ENCODE data around the gene SCAMP4.

Gene SCAMP4

GRCh38 chr19:1856698-1857603, 48.2 kb upstream of the SCAMP4 start:
- TF ChIP-seq CTCF (IDR thresholded peaks at IDR 0.05; ENCODE audit: insufficient read depth, low read length) (no peak), REST (IDR thresholded peaks at IDR 0.05; ENCODE audit: insufficient replicate concordance, low read depth) (no peak), POLR2AphosphoS5 (IDR thresholded peaks at IDR 0.05; ENCODE audit: low read depth) (peak; percentile 90), SPI1 (IDR thresholded peaks at IDR 0.05; ENCODE audit: borderline replicate concordance, low read depth) (peak; percentile 97), GABPA (IDR thresholded peaks at IDR 0.05; ENCODE audit: low read depth) (0 out of 2 replicates have a peak, but pooled peaks have one; percentile 11)
- Histone ChIP-seq H3K27me3 (ENCODE audit: insufficient read depth, poor library complexity, severe bottlenecking) (no peaks in the 10 kb centered on the region), H3K4me3 (replicated peaks; ENCODE audit: insufficient read depth, low read length) (peak overlapping the region; percentile 41), H3K27ac (replicated peaks) (peak overlapping the region; percentile 99)
- DNase-seq (ENCODE audit: low read depth in 1 of 2, low spot score in 1 of 2) = peak; percentile 90 to 98

GRCh38 chr19:1857648-1858326, 47.4 kb upstream of the SCAMP4 start:
- no peaks in the 10 kb centered on the region for H3K27me3 ChIP-seq (ENCODE audit: insufficient read depth, poor library complexity, severe bottlenecking)
- DNase-seq (ENCODE audit: low read depth in 1 of 2, low spot score in 1 of 2) = peak; percentile 80 to 89
- peak overlapping the region; percentile 41 for H3K4me3 ChIP-seq (replicated peaks; ENCODE audit: insufficient read depth, low read length)
- TF ChIP-seq REST (IDR thresholded peaks at IDR 0.05; ENCODE audit: insufficient replicate concordance, low read depth) (no peak), CTCF (IDR thresholded peaks at IDR 0.05; ENCODE audit: insufficient read depth, low read length) (no peak), GABPA (IDR thresholded peaks at IDR 0.05; ENCODE audit: low read depth) (no peak), POLR2AphosphoS5 (IDR thresholded peaks at IDR 0.05; ENCODE audit: low read depth) (no peak), SPI1 (IDR thresholded peaks at IDR 0.05; ENCODE audit: borderline replicate concordance, low read depth) (peak; percentile 90)
- H3K27ac ChIP-seq (replicated peaks) = peak overlapping the region; percentile 99

GRCh38 chr19:1858412-1859081, 46.7 kb upstream of the SCAMP4 start:
- DNase-seq (ENCODE audit: low read depth in 1 of 2, low spot score in 1 of 2) = no peak
- TF ChIP-seq REST (IDR thresholded peaks at IDR 0.05; ENCODE audit: insufficient replicate concordance, low read depth) (no peak), GABPA (IDR thresholded peaks at IDR 0.05; ENCODE audit: low read depth) (no peak), CTCF (IDR thresholded peaks at IDR 0.05; ENCODE audit: insufficient read depth, low read length) (no peak), POLR2AphosphoS5 (IDR thresholded peaks at IDR 0.05; ENCODE audit: low read depth) (no peak), SPI1 (IDR thresholded peaks at IDR 0.05; ENCODE audit: borderline replicate concordance, low read depth) (no peak)
- H3K27me3 ChIP-seq (ENCODE audit: insufficient read depth, poor library complexity, severe bottlenecking) = no peaks in the 10 kb centered on the region
- no peak overlapping the region; the same call in 1 of the 2 replicates for H3K4me3 ChIP-seq (replicated peaks; ENCODE audit: insufficient read depth, low read length)
- peak overlapping the region; percentile 99 for H3K27ac ChIP-seq (replicated peaks)
